Activated naive CD4-positive, alpha-beta T cell treated with anti-CD3 and anti-CD28 coated beads, Interleukin-2, amount 50 U/mL, for 72 hours (primary cell): ENCODE results near the gene GPATCH11. TPM values are rescaled to one million over a fixed set of nuclear protein-coding genes. Genes with fewer than 3 reads are reported as not detected.

Experiments
- ATAC-seq, 2 donors: fragments of 150-1000 bp; cut with Tn5 transposase; 2 replicates each; pipeline ENCODE4 v1.10.0; 2021; ENCODE audit warnings: mild to moderate bottlenecking in 2 of 2, moderate library complexity in 2 of 2
- DNase-seq, 2 donors: peaks; one replicate each; pipeline ENCODE4 v3.0.0; 2021 to 2022; ENCODE audit warnings: low spot score in 2 of 2
- H3K27ac Mint-ChIP-seq, 2 donors: one replicate each; pipeline ENCODE4 v1.8.0; 2022; ENCODE audit warnings: mild to moderate bottlenecking in 2 of 2, mixed read lengths in 2 of 2
- H3K36me3 Mint-ChIP-seq, 2 donors: one replicate each; pipeline ENCODE4 v1.8.0; 2022; ENCODE audit warnings: mixed read lengths in 2 of 2
- H3K9me3 Mint-ChIP-seq, 2 donors: one replicate each; pipeline ENCODE4 v1.8.0; 2022; ENCODE audit warnings: mixed read lengths in 2 of 2
- total RNA-seq, 2 donors: library from RNA; stranded (reverse); gene quantifications; one replicate each; pipeline ENCODE4 v1.2.3, GENCODE V29; 2022

The GPATCH11 gene
- total RNA-seq, 2 donors from 2014 or later, result 9.4 to 26.8 TPM

DNA sequence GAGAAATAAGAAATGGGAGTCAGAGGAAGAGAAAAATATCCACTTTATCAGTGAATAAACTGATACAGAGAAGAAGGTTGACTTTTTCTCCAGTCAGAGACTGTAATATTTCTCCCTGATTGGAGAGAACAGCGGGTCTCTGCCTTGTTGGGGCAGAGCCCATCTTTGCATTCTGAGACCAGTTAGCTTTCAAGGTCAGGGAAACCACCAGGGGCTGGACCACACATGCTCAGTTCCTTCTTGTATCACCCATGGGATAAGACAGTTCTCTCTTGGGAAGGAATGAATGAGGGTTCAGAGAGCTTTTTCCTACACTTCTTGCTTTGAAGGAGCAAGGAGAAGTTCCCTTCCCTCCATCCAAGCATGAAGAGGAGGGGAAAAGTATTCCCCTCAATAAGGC is 12.2 kb downstream of the GPATCH11 start:
- no peaks in the 10 kb centered on the region for H3K9me3 Mint-ChIP-seq
- H3K36me3 Mint-ChIP-seq, result peaks cover 11 to 14% of the 10 kb centered on the region in 2 donors
- ATAC-seq, result no peak
- no peak for DNase-seq
- H3K27ac Mint-ChIP-seq, result peak overlapping the region; percentile 6 to 83

DNA sequence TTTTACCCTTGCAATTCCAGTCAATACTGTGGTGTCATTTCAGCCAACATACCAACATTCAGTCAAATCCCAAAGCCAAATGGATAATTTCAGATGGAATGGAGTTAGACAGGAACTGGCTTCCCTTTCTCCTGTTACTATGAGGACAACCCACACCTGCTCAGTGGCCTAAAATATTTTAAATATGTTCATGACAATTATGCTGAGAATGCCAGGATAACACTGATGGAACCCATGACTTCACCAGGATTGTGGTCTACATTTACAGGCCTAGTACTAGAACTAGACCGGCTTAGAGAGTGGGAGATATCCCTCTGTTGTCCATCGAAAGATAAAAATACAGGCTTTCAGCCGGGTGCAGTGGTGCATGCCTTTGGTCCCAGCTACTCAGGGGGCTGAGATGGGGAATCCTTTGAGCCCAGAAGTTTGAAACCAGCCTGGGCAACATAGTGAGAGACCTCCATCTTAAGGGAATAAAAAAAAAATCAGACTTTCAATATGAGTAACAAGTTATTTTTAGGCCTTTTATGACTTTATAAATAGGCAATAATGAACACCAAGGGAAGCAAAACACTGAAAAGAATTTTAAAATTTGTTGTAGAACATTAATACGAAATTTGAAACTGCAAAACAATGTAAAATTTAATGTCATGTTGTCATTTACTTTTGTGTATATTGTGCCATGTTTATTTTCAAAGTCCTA is 14.2 kb downstream of the GPATCH11 start:
- peaks cover 11 to 15% of the 10 kb centered on the region in 2 donors for H3K36me3 Mint-ChIP-seq
- no peak for DNase-seq
- H3K27ac Mint-ChIP-seq, result no peak overlapping the region
- H3K9me3 Mint-ChIP-seq, result no peaks in the 10 kb centered on the region
- ATAC-seq, result no peak

DNA sequence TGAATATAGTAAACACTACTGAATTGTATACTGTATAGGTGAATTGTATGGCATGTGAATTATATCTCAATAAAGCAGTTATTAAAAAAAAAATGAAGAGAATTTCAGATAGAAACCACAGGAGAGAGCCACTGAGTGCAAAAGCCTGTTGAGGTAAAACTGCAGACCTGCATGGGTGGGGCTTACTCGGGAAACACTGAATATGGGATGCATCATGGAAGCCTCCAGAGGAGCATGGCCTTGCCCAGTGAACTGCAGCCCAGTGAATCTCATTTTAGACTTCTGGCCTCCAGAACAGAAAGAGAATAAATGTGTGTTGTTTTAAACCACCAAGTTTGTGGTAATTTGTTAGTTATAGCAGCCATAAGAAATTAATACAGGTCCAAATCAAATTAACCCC is 15.7 kb downstream of the GPATCH11 start:
- Mint-ChIP-seq H3K9me3 (no peaks in the 10 kb centered on the region), H3K27ac (no peak overlapping the region), H3K36me3 (peaks cover 11 to 15% of the 10 kb centered on the region in 2 donors)
- ATAC-seq, result no peak
- no peak for DNase-seq

DNA sequence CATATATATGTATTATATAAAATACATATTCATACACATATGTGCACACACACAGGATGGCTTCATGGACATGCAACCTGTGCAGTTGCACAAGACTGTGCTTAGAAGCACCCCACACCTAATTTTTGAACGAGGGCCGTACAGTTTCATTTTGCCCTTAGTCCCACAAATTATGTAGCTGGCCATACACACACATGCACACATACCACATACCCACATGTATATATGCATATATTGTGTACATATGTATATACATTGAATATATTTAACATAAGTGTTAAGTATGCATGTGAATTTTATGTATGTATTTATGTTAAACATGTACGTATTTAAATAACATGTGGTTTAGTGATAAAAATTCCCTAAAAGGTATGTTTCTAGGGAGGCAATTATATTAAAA is 18.3 kb downstream of the GPATCH11 start:
- ATAC-seq (no peak), DNase-seq (no peak)
- no peak overlapping the region for H3K27ac Mint-ChIP-seq
- peaks cover 4 to 30% of the 10 kb centered on the region in 2 donors for H3K36me3 Mint-ChIP-seq
- no peaks in the 10 kb centered on the region for H3K9me3 Mint-ChIP-seq

DNA sequence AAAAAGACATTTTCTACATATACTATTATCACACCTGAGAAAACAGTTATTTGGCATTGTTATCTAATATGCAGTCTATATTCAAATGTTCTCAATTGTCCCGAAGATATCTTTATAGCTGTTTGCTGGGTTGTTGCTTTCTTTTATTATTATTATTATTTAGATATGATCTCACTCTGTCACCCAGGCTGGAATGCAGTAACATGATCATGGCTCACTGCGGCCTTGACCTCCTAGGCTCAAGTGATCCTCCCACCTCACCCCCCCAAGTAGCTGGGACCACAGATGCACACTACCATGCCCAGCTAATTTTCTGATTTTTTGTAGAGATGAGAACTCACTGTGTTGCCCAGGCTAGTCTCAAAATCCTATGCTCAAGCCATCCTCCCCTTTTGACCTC is 19.9 kb downstream of the GPATCH11 start:
- no peaks in the 10 kb centered on the region for H3K9me3 Mint-ChIP-seq
- ATAC-seq, result no peak
- no peak overlapping the region for H3K27ac Mint-ChIP-seq
- peaks cover 14 to 40% of the 10 kb centered on the region in 2 donors for H3K36me3 Mint-ChIP-seq
- no peak for DNase-seq

DNA sequence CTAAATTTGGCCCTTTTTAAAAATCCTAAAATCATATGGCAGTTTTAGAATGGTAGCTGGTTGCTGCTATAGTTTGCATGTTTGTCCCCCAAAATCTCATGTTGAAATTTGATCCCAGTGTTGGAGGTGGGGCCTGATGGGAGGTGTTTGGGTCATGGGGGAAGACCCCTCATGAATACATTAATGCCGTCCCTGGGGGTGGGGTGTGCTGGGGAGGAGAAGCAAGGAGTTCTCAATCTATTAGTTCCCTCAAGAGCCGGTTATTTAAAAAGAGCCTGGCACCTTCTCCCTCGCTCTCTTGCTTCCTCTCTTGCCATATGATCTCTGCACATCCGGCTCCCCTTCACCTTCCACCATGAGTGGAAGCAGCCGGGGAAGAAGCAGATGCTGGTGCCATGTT is 20.8 kb downstream of the GPATCH11 start:
- H3K9me3 Mint-ChIP-seq, result no peaks in the 10 kb centered on the region
- no peak overlapping the region for H3K27ac Mint-ChIP-seq
- no peak for ATAC-seq
- H3K36me3 Mint-ChIP-seq, result peaks cover 10 to 34% of the 10 kb centered on the region in 2 donors
- no peak for DNase-seq

DNA sequence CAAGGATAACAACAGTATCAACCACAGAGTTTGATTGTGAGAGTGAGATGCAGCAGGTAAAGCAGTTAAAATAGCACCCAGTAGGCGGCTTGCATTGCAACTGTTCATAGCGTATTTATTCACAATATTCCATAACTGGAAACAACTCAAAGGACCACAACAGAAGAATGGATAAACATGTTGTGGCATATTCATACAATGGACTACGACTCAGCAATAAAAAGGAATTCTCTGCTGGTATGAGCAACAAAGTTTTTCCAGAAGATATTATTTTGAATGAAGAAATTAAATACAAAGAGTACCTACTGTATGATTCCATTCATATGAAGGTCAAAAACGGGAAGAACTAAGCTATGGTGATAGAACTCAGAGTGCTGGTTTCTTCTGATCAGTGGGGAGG is 25.2 kb downstream of the GPATCH11 start:
- DNase-seq, result no peak
- no peak for ATAC-seq
- Mint-ChIP-seq H3K9me3 (no peaks in the 10 kb centered on the region), H3K36me3 (peaks cover 10 to 32% of the 10 kb centered on the region in 2 donors), H3K27ac (no peak overlapping the region)

DNA sequence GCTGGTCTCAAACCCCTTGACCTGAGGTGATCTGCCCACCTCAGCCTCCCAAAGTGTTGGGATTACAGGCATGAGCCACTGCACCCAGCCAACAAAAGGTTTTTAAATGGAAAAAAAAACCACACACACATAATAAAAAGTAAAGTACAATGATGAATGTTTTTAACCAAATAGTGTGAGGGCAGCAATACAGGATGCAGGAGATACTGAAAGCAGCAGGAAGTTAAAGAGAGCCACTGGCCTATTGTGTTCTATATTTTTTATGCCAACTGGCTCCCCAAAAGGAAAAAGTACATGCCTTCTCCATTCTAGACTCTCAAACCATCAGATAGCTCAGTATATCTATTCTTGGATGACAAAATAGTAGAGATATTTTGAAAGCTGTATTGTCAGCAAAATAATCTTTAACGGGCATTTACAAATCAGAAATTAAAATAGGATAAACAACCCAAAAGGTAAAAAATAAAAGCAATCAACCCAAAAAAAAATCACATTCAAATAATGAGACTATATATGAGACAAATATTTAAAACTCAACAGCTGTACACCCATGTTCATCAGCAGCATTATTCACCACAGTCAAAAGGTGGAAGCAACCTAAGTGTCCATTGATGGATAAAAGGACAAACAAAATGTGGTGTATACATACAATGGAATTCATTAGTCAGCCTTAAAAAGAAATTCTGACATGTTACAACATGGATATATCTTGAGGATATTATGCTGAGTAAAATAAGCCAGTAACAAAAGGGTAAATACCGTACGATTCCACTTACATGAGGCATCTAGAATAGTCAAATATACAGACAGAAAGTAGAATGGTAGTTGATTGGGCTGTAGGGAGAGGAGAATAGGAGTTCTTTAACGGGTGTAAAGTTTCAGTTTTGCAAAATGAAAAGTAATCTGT is 26.2 kb downstream of the GPATCH11 start:
- DNase-seq (no peak), ATAC-seq (no peak)
- H3K9me3 Mint-ChIP-seq, result no peaks in the 10 kb centered on the region
- peaks cover 10 to 29% of the 10 kb centered on the region in 2 donors for H3K36me3 Mint-ChIP-seq
- H3K27ac Mint-ChIP-seq, result no peak overlapping the region

DNA sequence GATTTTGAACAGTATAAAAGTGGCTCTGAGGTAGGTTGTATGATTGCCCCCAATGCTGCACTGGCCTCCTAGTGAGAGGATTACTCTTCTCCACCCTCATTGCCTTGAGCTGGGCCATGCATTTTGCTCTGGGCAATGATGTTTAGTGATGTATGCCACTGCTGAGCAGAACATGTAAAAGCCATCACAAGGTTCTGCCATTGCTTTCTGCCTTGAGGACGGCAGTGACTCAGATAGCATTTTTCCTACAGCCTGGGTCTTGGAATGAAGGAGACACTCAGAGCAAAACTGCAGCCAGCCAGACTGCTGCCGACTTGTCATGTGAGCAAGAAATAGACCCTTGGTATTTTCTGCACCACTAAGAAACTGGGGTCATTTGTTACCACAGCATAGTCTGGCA is 27.6 kb downstream of the GPATCH11 start:
- Mint-ChIP-seq H3K9me3 (no peaks in the 10 kb centered on the region), H3K36me3 (peaks cover 16 to 21% of the 10 kb centered on the region in 2 donors), H3K27ac (peak overlapping the region in 1 of 2 donors; percentile 55)
- DNase-seq (no peak), ATAC-seq (no peak)

DNA sequence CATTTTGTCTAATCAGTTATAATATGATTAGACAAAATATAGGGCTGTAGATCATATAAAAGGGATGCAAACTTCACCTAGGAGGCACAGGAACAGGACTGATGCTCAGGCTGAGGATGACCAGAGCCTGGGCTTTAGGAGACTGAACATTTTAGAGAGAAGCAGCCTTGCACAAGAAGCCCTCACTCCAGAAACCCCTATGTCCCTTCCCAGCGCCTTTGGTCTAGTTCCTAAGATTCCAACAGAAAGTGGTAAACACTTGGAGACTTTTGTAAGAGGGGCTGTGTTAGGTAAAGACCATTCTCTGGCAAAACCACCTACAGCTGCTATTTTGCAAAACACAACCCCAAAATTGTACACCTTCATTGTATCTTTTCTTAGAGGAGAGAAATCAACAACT is 33.2 kb downstream of the GPATCH11 start:
- peaks cover 6 to 8% of the 10 kb centered on the region in 2 donors for H3K36me3 Mint-ChIP-seq
- DNase-seq (no peak), ATAC-seq (no peak)
- H3K27ac Mint-ChIP-seq, result peak overlapping the region in 1 of 2 donors; percentile 57
- H3K9me3 Mint-ChIP-seq, result no peaks in the 10 kb centered on the region

DNA sequence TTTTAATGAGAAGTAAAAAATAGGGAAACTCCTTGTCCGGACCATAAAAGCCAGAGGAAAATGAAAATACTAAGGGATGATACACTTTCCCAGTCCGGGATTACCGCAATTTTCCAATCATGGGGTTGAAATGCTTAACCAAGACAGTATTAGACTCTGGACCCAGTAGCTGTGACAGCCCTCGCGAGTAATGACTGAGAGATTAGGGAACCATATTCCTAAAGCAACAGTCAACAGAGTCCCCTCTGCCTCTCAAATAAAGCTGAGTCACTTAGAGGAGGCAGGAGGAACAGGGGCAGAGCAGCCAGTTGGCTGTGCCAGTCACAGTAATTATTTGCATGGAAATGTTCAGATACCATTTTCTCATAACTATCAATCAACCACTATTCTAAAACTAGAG is 34.8 kb downstream of the GPATCH11 start:
- H3K9me3 Mint-ChIP-seq, result no peaks in the 10 kb centered on the region
- ATAC-seq (no peak), DNase-seq (no peak)
- peaks cover 6 to 8% of the 10 kb centered on the region in 2 donors for H3K36me3 Mint-ChIP-seq
- H3K27ac Mint-ChIP-seq, result peak overlapping the region in 1 of 2 donors; percentile 26

DNA sequence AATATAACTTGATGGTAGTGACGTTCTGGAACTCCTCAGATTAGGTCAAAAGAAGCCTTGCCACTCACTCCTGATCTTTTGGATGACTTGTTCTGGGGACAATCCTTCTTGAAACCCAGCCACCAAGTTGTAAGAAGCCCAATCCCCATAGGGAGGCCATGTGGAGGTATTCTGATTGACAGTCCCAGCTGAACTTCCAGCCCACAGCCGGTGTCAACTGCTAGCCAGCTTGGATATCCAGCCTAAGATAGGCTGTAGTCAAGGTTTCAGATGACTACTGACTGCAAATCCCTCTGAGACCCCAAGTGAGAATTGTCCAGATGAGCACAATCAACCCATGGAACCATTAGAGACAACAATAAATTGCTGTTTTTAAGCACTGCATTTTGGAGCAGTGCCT is 41.1 kb downstream of the GPATCH11 start:
- no peak for DNase-seq
- ATAC-seq, result no peak
- H3K27ac Mint-ChIP-seq, result no peak overlapping the region
- no peaks in the 10 kb centered on the region for H3K9me3 Mint-ChIP-seq
- H3K36me3 Mint-ChIP-seq, result peaks cover 13 to 31% of the 10 kb centered on the region in 2 donors

DNA sequence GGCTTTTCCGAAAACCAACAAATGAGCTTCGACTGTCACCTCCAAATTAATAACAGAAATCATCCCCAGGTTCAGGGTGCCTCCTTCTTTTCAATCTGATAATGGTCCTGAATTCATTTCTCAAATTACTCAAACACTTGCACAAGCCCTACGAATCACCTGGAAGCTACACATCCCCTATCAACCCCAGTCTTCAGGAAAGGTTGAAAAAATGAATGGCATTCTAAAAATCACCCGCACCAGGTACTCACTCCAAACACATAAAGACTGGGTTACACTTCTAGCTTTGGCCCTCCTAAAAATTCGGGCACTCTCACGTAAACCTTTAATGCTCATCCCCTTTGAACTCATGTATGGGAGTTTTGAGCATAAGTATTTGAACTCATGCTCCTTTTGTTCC is 48.6 kb downstream of the GPATCH11 start:
- Mint-ChIP-seq H3K36me3 (peaks cover 28 to 47% of the 10 kb centered on the region in 2 donors), H3K27ac (no peak overlapping the region), H3K9me3 (peaks cover 0 to 4% of the 10 kb centered on the region in 2 donors)
- DNase-seq (no peak), ATAC-seq (no peak)

DNA sequence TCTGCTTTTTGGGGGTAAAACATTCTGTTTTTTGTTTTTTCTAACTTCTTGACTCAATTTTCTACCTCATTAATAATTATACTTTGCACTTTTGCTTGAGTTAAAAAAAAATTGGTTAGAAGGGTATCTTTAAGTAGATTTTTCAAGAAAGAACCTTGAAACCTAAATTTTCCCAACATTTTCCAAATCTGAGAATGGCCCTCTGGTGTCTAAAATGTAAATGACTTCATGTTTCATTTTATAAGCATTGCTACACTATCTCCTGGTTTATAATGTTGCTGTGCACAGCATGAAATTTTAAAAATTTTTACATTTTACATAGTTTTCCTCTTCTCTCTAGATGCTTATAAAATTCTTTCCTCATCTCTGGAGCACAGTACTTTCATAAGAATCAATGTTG is 58.2 kb downstream of the GPATCH11 start:
- no peaks in the 10 kb centered on the region for H3K9me3 Mint-ChIP-seq
- DNase-seq (no peak), ATAC-seq (no peak)
- H3K36me3 Mint-ChIP-seq, result peaks cover 9 to 19% of the 10 kb centered on the region in 2 donors
- no peak overlapping the region for H3K27ac Mint-ChIP-seq

DNA sequence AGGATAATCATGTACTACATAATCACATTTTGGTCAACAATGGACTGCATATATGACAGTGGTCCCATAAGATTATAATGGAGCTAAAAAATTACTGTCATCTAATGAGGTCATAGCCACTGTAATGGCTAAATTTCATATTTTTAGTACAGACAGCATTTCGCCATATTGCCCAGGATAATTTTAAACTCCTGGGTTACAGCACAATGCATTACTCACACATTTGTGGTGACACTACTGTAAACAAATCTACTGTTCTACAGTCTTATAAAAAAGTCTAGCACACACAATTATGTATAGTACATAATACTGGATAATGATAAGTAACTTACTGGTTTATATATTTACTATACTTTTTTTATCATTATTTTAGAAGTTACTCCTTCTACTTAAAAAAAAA is 59.7 kb downstream of the GPATCH11 start:
- H3K27ac Mint-ChIP-seq, result no peak overlapping the region
- peaks cover 17 to 31% of the 10 kb centered on the region in 2 donors for H3K36me3 Mint-ChIP-seq
- H3K9me3 Mint-ChIP-seq, result no peaks in the 10 kb centered on the region
- ATAC-seq, result no peak
- no peak for DNase-seq

DNA sequence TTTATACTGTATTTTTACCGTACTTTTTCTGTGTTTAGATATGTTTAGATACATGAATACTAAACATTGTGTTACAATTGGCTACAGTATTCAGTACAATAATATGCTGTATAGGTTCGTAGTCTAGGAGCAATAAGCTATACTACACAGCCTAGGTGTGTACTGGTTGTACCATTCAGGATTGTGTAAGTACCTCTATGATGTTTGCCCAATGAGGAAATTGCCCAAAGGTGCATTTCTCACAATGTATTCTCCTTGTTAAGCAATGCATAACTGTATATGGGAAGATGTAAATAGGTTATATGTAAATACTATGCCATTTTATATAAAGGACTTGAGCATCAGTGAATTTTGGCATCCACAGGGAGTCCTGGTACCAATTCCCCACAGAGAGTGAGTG is 61.7 kb downstream of the GPATCH11 start:
- ATAC-seq, result no peak
- Mint-ChIP-seq H3K9me3 (no peaks in the 10 kb centered on the region), H3K36me3 (peaks cover 18 to 32% of the 10 kb centered on the region in 2 donors), H3K27ac (no peak overlapping the region)
- DNase-seq, result no peak

DNA sequence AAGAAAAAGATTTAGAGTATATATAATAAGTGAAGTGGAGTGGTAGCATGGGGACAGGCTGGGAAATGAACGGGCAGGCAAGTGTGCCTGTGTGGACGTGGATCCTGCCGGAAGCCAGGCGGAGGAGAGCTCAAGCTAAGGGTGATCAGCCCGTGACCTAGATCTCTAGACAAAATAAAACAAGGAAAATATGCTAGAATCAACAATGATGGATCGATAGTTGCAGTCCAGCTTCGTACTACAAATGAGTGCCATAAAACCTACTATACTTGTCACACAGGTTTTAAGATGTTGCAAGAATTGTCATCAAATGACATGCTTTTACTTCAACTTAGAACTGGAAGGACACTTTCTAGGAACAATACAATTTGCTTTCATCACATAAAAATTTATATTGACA is 64.0 kb downstream of the GPATCH11 start:
- no peak for ATAC-seq
- no peak for DNase-seq
- H3K9me3 Mint-ChIP-seq, result peaks cover 0 to 6% of the 10 kb centered on the region in 2 donors
- H3K36me3 Mint-ChIP-seq, result peaks cover 12 to 43% of the 10 kb centered on the region in 2 donors
- peak overlapping the region in 1 of 2 donors; percentile 45 for H3K27ac Mint-ChIP-seq
